Vagina (tissue), 2 donors: ENCODE measurements around the gene ITGA6.

Experiments used
- CTCF ChIP-seq, 3 experiments: fragments of 450-650 bp in 2 of 3; fragments of 200-600 bp in 1 of 3; sonication (generic) in 1 of 3; IDR thresholded peaks; one replicate each; pipeline ENCODE4 v1.5.1; 2017 to 2019; ENCODE audit warnings: antibody characterized with exemption in 3 of 3, mild to moderate bottlenecking in 2 of 3, moderate library complexity in 2 of 3
- POLR2AphosphoS5 ChIP-seq, 2 donors: sonication (generic); formaldehyde crosslinking; IDR thresholded peaks; one replicate each; pipeline ENCODE4 v1.9.0; 2017; ENCODE audit warnings: antibody characterized with exemption in 2 of 2, mild to moderate bottlenecking in 2 of 2, low read depth in 1 of 2; ENCODE audit not compliant: insufficient read depth in 1 of 2

DNA sequence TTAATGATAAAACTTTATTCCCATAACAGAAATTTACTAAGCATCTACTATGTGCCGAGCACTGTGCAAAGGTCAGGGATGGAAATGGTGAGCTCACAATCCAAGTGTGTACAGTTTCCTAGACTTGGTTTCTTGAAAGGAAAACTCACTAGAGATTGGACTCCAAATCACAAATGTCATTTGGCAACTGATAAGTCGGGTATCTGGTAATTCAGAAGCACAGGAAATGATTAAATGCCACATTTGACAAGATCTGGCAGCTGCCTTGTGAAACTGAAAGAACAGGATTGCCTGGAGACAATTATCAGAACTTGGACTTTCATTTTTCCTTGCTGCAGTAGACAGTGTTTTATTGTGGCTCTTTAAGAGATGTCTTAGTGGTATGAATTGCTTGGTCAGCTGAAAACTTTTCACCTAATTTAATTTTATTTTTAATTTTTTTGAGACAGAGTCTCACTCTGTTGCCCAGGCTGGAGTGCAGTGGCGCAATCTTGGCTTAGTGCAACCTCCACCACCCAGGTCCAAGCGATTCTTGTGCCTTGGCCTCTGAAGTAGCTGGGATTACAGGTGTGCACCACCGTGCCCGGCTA, 19.2 kb downstream of the ITGA6 start:
- no peak for TF ChIP-seq POLR2AphosphoS5 (IDR thresholded peaks at IDR 0.05; ENCODE audit: insufficient read depth in 1 of 2, low read depth in 1 of 2)
- no peak for TF ChIP-seq CTCF (IDR thresholded peaks at IDR 0.05)
